OCI-LY7 (cell line): ENCODE data around the gene NOTCH3.

Experiments used
- CTCF ChIP-seq: fragments of 200-600 bp; sonication (generic); conservative IDR thresholded peaks from 2 replicates; pipeline ENCODE4 v1.5.1; 2014; ENCODE audit warnings: mild to moderate bottlenecking, antibody characterized with exemption, low read length, moderate library complexity, mixed read lengths
- EZH2phosphoT487 ChIP-seq: fragments of 200-600 bp; sonication (generic); IDR thresholded peaks from 2 replicates; pipeline ENCODE4 v1.6.1; 2018; ENCODE audit warnings: low read depth, borderline replicate concordance, mild to moderate bottlenecking, mixed run types, antibody characterized with exemption, low read length, moderate library complexity, mixed read lengths

- no peak for TF ChIP-seq CTCF
- no peak for TF ChIP-seq EZH2phosphoT487
Observed at GRCh38 chr19:15199661-15200552, 888 bp downstream of the NOTCH3 start.
